ENCODE results near the gene TRIM40. TPM values are rescaled to one million over a fixed set of nuclear protein-coding genes. Genes with fewer than 3 reads are reported as not detected.

TRIM40 gene
- total and polyA plus RNA-seq, 8 donors, result not detected

- H3K4me3 ChIP-seq, result no peak overlapping the region
- no peaks in the 10 kb centered on the region for H3K4me1 ChIP-seq
- H3K27me3 ChIP-seq, result peaks cover 0 to 4% (median 2%) of the 10 kb centered on the region in 4 donors
- no peak overlapping the region for H3K27ac ChIP-seq
- DNase-seq, result no peak
- WGBS, 2 donors, result 67 to 78% methylated on average over 3 of the region's 3 CpGs
- FAIRE-seq, result no peak
- no peaks in the 10 kb centered on the region for H3K9me3 ChIP-seq
- no peak for TF ChIP-seq CTCF (IDR thresholded peaks at IDR 0.05)
- H3K36me3 ChIP-seq, result no peaks in the 10 kb centered on the region
- no peak for ATAC-seq
- intact Hi-C loops (cut with DNase I), result no loop called here
Measured at GRCh38 chr6:30142665-30143064, 6.7 kb downstream of the TRIM40 start.

- H3K27me3 ChIP-seq, result peaks cover 0 to 4% (median 2%) of the 10 kb centered on the region in 4 donors
Measured at GRCh38 chr6:30143780-30144179, 7.8 kb downstream of the TRIM40 start.

GRCh38 chr6:30144811-30145210 is 8.9 kb downstream of the TRIM40 start:
- Histone ChIP-seq H3K4me1 (no peaks in the 10 kb centered on the region), H3K36me3 (no peaks in the 10 kb centered on the region), H3K27me3 (peaks cover 0 to 4% (median 2%) of the 10 kb centered on the region in 4 donors), H3K4me3 (no peak overlapping the region), H3K27ac (no peak overlapping the region), H3K9me3 (no peaks in the 10 kb centered on the region)
- no peak for TF ChIP-seq CTCF (IDR thresholded peaks at IDR 0.05)
- no peak for FAIRE-seq
- intact Hi-C loops (cut with DNase I), result no loop called here
- WGBS, 2 donors, result 59 to 79% methylated on average over 6 of the region's 6 CpGs
- ATAC-seq, result no peak
- no peak for DNase-seq

More at GRCh38 chr6:30143780-30144179, 7.8 kb downstream of the TRIM40 start:
- intact Hi-C loops (cut with DNase I), result no loop called here
- 59 to 61% methylated on average over 2 of the region's 2 CpGs for WGBS, 2 donors
- FAIRE-seq, result no peak
- Histone ChIP-seq H3K4me1 (no peaks in the 10 kb centered on the region), H3K9me3 (no peaks in the 10 kb centered on the region), H3K4me3 (no peak overlapping the region), H3K27ac (no peak overlapping the region), H3K36me3 (no peaks in the 10 kb centered on the region)
- ATAC-seq, result no peak
- no peak for TF ChIP-seq CTCF (IDR thresholded peaks at IDR 0.05)
- DNase-seq, result no peak

- FAIRE-seq, result no peak
- no peak for ATAC-seq
- intact Hi-C loops (cut with DNase I), result no loop called here
Measured at GRCh38 chr6:30145818-30146217, 9.9 kb downstream of the TRIM40 start.

More at GRCh38 chr6:30145818-30146217, 9.9 kb downstream of the TRIM40 start:
- no peaks in the 10 kb centered on the region for H3K36me3 ChIP-seq
- no peaks in the 10 kb centered on the region for H3K9me3 ChIP-seq
- no peak for DNase-seq
- H3K27ac ChIP-seq, result no peak overlapping the region
- 46 to 51% methylated on average over 7 of the region's 7 CpGs for WGBS, 2 donors
- H3K4me1 ChIP-seq, result no peaks in the 10 kb centered on the region
- peaks cover 0 to 4% (median 2%) of the 10 kb centered on the region in 4 donors for H3K27me3 ChIP-seq
- TF ChIP-seq CTCF (IDR thresholded peaks at IDR 0.05), result no peak
- H3K4me3 ChIP-seq, result no peak overlapping the region

Measured in pancreas (tissue), 10 donors.